Pulmonary artery endothelial cell (primary cell): ENCODE data around the gene ICAM1. TPM values are rescaled to one million over a fixed set of nuclear protein-coding genes. Genes with fewer than 3 reads are reported as not detected.
"Not testable (repeated sequence)": the region's sequence is repeated elsewhere in the genome, so short reads cannot be mapped to it uniquely, and the experiment has no call there.

ENCODE experiments used
- DNase-seq: peaks from one replicate; pipeline ENCODE4 v3.0.0-alpha.2; 2011; ENCODE audit warnings: low read depth, low spot score
- total RNA-seq: library from RNA; depleted of rRNA; stranded (reverse); fragments of >200 nt; gene quantifications from 2 replicates; pipeline ENCODE4 v1.2.3, GENCODE V29; 2014

ICAM1 gene, protein sequence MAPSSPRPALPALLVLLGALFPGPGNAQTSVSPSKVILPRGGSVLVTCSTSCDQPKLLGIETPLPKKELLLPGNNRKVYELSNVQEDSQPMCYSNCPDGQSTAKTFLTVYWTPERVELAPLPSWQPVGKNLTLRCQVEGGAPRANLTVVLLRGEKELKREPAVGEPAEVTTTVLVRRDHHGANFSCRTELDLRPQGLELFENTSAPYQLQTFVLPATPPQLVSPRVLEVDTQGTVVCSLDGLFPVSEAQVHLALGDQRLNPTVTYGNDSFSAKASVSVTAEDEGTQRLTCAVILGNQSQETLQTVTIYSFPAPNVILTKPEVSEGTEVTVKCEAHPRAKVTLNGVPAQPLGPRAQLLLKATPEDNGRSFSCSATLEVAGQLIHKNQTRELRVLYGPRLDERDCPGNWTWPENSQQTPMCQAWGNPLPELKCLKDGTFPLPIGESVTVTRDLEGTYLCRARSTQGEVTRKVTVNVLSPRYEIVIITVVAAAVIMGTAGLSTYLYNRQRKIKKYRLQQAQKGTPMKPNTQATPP
- 20.1 and 42.0 TPM in 2 replicates for total RNA-seq

DNA sequence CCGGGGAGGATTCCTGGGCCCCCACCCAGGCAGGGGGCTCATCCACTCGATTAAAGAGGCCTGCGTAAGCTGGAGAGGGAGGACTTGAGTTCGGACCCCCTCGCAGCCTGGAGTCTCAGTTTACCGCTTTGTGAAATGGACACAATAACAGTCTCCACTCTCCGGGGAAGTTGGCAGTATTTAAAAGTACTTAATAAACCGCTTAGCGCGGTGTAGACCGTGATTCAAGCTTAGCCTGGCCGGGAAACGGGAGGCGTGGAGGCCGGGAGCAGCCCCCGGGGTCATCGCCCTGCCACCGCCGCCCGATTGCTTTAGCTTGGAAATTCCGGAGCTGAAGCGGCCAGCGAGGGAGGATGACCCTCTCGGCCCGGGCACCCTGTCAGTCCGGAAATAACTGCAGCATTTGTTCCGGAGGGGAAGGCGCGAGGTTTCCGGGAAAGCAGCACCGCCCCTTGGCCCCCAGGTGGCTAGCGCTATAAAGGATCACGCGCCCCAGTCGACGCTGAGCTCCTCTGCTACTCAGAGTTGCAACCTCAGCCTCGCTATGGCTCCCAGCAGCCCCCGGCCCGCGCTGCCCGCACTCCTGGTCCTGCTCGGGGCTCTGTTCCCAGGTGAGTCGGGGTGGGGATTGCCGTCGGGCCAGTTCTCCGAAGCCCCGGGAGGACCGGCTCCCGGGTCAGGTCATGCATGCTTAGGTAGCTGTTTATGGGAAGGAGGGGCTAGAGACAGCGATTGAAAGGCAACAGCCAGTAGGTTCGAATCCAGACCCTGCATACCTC lies at the start of gene ICAM1:
ICAM1 (plus strand) TSS at position 505 of the 779 bp plus-strand sequence; CDS start at position 545, 40 bp downstream.
- peak; percentile 87 for DNase-seq

DNA sequence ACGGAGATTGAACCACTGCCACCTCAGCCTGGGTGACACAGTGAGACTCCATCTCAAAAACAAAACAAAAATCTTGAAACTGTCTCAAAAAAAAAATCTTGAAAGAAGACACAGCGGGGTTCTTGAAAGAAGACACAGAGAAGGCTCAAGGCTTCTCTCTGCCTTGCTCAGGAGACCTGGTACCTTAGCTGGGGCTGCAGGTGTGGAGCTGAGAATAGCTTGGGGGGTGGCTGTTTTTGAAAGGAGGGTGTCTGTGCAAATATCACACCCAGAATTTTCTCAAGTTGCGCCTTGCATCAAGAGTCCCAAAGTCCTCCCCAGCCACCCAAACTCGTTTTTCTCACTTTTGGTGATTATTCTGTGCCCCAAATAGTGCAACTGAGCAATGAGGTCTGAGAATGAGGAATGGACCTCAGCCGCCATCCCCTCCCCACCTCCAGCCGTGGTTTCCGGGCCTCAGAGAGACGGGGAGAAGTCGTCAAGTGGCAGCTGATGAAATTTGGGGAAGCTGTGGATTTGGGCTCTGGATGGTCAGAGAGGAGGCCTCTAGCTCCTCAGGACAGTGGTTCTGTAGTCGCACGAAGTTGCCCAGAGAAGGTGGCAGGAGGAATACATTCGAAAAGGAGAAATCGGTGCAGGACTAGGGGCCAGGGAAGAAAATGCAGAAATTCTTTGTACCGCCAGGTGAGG lies 48.6 kb upstream of the ICAM1 start:
- no peak for DNase-seq

DNA sequence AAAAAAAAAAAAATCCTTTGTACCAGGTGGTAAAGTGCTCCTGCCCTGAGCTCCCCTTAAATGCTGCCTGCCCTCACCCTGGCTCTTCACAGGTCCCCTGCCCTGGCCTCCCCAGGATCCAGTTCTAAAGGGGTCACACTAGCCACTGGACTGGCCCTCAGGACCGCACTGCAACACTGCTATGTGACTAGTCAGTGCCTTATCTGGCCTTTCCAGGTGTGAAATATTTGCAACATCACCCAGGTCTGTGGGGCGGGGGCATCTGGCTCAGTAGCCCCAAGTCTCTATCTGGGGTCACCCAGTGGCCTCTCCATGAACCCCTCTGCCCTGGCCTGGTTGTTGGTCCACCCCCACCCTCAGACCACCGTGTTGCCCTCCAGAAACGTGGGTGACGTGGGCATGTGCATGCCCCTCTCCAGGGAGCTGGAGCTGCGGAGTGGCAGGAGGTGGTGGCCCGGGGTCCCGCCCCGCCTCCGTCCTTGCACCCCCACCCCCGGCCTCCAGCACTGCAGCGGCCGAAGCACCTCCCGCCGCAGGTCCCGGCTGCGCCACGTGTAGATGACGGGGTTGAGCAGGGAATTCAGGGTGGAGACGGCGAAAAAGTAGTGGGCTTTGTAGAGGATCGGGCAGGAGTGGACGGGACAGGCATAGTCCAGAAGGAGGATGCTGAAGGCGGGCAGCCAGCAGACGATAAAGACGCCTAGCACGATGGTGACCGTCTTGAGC lies 47.3 kb upstream of the ICAM1 start:
- no peak for DNase-seq

DNA sequence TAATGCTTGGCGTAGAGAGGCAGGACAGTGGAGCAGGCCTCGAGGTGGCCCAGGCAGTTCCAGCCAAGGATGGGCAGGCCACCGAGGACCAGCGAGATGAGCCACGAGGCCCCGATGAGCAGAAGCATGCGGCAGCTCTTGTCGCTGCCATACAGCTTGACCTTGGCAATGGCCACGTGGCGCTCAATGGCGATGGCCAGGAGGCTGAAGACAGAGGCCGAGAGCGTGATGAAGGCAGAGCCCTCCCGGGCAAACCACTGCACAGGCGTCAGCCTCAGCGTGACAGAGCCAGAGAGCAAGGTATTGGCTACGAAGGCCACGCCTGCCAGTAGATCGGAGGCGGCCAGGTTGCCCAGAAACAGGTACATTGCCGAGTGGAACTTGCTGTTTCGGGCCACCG lies 46.6 kb upstream of the ICAM1 start:
- no peak for DNase-seq

DNA sequence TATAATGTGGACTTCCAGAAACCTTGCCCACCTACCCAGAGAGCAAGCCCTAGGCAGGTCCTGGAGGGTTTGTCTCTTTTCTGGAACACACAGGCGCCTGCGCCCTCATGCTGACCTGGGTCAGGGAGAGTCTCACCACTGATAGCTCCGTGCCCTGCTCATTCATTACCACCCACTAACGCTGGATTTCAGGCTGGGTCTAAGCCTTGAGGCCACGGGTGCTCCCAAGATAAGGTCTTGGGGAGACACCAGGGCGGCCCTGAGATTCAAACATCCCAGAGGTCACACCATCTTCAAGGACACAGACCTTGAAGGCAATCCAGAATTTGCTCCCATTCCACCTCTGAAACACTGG lies 44.9 kb upstream of the ICAM1 start:
- DNase-seq: no peak

DNA sequence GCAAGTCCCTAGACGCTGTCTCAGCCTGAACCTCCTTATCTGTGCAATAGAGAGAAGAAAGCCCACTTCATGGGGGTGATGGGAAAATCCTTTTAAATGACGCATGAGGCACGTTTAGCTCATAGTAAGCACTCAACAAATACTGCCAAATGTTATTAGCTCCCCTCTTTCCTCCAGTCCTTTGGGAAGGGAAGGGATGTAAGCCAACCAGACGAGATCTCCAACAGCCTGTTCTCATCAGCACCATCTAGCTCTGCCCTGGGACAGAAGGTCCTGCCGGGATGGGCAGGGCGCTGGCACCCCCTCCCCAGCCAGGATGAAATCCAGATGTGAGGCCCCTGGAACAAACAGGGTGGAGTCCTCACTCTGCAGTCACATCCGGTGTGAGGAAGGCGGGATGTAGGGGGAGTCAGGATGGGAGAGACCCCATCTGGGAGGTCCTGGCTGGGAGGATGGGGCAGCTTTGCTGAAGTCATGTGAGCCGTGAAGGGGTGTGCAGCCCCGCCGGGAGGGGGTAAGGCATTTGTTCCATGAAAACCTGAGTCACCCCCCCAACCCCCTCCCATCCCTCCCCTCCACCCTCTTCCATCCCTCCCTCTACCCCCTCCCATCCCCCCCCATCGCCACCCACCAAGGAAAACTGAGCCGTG lies 44.4 kb upstream of the ICAM1 start:
- DNase-seq: no peak

DNA sequence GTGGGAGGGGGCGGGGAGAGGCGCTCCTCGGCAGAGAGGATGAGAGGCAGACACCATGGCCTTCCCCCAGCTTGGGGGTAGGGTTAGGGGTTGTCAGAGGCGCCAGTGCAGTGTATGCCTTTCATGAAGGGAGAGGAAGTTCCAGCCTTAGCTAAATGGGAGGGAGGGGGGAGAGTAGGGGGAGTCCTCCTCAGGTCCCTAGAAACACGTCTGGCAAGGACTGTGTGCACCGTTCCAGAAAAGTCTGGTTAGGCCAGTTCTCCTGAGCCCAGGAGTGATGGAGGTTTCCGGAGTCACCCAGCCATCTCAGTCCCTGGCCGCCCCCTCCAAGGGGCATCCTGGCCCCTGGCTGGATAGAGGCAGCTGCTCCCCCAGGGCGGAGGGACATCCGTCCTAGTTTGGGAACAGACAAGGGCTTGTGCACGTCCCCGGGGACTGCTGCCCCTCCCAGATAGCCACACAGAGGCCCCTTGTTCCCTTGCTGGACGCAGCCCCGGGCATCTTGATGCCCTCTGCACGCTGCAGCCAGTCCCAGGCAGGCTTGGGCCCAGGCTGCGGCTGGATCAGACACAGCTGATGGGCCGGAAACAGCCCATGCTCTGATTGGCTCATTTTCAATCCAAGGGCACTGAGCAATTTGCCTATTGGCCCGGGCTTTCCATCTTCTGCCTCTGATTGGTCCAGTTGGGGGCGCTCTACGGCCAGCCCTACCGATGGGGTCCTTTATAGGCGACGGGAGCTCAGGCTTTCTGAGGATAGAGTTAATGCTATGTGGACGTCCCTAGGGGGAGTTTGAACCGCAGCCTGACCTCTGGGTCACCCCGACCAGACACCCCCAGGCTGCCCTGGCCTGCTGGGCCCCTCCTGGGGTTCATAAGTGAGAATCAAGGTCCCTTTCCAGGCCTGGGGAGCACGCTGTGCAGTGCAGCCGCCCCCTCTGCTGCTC lies 43.6 kb upstream of the ICAM1 start:
- DNase-seq: no peak

DNA sequence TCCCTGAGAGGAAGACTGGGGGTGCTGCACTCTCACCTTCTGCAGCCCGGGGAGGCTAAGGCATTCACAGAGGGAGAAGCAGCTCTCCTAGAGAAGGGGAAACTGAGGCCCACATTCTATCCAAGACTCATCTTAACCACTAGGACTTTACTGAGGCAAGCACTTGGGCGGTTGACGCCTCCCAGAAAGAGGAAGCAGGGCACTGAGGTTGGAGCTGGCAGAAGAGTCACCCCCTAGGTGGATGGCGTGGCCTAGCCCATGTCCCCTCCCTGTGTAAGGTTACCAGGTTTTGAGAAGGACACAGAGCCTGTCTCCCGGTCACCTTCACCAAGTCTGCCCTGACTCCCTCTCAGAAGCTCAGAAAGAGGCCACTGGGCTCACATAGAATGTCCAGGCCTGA lies 42.5 kb upstream of the ICAM1 start:
- no peak for DNase-seq

DNA sequence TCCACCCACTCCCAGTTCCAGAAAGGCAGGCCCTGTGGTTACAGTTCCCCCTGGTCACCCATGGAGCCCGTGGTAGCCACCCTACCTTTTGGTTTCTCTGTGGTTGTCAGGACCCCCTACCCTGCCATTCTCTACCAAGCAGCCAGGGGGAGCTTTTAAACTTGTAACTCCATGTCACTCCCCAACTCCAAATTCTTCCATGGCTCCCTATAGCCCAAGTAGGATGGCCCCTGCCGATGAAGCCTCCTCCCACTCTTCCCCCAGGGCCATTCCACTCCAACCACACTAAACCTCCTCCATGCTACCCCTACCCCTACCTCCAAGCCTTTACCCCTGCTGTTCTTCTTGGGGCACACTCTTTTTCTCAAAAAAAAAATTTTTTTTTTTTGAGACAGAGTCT lies 42.0 kb upstream of the ICAM1 start:
- DNase-seq: no peak

DNA sequence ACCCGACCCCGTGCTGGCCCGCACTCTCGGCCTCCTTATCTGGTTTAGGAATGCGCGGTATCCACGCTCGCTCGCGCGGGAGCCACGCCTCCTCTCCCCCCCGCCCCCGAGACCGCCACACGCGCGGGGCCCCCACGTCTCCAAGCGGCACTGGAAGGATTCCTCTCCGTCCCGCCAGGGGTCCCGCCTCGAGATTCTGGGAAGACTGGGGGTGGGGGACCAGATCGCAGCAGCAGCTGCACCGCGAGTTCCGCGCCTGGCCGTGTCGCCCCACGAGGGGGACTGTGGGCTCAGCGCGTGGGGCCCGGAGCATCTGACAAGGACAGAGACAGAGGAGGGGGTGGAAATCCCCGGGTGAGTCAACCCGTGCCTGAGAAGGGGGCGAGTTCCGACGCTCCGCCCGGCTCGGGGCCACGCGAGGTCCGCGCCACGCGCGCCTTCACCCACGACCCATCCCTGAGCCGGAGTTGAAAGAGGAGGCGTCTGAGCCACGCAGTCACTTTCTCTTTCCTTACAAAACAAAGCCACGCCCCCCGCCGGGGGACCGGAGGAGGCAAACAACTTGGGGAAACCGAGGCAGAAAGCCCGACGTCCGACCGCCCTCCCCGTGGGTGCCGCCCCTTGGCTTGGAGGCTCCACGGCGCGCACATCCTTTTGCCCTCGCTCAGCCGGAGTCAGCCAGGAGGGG lies 40.6 kb upstream of the ICAM1 start:
- DNase-seq: no peak

DNA sequence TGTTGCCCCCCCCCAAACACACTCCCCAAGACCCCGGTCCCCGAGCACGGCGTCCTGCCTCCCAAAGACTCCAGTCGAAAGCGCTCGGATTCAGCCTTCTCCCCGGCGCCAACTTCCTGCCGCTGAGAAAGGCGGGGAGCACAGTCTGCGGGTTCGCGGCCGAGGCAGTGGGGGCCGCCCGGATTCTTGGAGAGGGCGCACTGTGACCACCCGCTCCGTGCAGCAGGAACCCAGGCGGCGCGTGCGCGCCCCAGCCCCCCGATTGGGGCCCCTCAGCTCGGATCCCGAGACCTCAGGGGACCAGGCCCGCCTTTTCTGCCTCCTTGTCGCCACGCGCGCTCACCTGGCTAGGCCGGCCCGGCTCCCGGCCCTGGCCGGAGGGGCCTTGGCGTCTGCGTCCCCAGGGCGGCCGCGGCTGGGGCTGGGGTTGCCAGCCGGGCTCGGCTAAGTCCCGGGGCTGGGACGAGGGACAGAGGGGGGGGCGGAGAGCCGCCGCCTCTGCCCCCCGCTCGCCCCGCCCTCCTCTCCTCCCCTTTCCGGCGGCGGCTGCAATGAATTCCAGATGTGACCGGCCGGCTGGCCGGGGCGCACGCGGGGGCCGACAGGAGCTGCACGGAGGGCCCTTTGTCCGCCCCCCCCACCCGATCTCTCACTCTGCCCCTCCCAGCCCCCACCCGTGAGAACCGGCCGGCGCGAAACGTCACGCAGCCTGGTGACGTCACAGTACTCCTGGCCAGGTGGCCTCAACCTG lies 39.9 kb upstream of the ICAM1 start, which contains the start of gene S1PR2:
S1PR2 (minus strand) TSS at position 471 of the 751 bp plus-strand sequence. CDS start 6,426 bp downstream, outside the sequence.
- DNase-seq: no peak

DNA sequence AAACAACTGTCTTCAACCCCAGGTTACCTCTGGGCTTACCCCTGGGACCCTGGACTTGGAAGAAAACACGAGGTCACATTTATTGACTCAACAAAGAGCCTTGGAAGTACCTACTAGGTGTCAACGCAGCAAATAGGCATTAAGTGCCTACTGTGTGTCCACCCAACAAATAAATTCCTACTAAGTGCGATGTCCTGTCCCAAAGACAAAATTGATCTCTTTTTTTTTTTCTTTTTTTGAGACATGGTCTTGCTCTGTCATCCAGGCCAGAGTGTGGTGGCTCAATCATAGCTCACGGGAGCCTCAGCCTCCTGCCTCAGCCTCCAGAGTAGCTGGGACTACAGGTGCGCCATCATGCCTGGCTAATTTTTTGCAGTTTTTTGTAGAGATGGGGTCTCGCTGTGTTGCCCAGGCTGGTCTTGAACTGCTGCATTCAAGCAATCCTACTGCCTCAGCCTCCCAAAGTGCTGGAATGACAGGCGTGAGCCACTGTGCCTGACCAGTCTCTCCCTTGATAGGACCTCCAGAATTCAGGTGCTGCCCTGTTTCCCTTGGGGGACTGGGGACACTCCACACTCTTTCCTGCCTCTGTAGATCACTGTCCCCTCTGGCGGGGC lies 39.2 kb upstream of the ICAM1 start:
- no peak for DNase-seq

DNA sequence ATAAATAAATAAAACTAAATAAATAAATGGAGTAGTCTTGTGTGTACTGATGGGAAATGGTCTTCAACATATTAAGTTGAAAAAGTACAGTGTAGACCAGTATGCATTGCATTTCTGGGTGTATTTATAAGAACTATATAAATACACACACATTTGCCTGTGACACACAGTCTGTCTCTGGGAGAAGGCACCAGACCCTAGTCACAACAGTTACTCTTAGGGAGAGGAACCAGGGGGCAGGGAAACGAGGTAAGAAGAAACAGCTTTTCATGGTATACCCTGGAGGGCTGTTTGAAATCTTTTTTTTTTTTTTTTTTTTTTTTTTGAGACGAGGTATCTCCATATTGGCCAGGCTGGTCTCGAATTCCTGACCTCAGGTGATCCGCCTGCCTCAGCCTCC lies 37.0 kb upstream of the ICAM1 start:
- no peak for DNase-seq

DNA sequence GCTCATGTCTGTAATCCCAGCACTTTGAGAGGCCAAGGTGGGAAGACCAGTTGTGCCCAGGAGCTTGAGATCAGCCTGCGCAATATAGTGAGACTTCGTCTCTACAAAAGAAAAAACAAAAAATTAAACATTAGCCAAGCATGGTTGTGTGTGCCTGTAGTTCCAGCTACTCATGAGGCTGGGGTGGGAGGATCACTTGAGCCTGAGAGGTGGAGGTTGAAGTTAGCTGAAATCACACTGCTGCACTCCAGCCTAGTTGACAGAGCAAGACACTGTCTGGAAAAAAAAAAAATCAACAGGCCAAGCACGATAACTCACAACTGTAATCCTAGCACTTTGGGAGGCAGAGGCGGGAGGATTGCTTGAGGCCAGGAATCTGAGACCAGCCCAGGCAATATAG lies 35.9 kb upstream of the ICAM1 start:
- no peak for DNase-seq

DNA sequence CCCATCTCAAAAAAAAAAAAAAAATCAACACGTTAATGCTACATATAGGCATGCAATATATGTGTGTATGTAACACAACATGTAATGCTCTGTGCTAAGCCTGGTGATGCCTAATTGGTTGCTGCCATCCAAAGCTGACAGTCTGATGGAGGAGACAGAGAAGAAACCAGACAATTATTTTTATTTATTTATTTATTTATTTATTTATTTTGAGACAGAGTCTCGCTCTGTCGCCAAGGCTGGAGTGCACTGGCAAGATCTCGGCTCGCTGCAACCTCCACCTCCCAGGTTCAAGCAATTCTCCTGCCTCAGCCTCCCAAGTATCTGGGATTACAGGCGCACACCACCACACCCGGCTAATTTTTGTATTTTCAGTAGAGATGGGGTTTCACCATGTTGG lies 35.5 kb upstream of the ICAM1 start:
- not testable (repeated sequence) for DNase-seq

DNA sequence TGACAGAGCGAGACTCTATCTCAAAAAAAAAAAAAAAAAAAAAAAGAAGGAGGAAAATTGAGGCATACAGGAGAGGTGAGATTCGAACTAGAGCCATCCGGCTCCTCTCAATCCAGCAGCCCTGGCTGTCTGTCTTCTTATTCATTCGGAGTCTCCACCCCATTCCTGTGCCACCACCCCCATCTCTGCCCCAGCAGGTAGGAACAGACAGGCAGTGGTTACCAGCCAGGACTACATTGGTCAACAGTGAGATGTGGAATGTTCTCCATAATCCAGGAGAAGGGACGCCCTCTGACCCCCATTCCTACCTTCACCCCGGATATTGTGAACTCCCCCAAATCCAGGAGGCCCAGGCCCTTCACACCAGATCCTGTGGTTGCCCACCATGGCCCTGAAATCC lies 33.2 kb upstream of the ICAM1 start:
- no peak for DNase-seq

DNA sequence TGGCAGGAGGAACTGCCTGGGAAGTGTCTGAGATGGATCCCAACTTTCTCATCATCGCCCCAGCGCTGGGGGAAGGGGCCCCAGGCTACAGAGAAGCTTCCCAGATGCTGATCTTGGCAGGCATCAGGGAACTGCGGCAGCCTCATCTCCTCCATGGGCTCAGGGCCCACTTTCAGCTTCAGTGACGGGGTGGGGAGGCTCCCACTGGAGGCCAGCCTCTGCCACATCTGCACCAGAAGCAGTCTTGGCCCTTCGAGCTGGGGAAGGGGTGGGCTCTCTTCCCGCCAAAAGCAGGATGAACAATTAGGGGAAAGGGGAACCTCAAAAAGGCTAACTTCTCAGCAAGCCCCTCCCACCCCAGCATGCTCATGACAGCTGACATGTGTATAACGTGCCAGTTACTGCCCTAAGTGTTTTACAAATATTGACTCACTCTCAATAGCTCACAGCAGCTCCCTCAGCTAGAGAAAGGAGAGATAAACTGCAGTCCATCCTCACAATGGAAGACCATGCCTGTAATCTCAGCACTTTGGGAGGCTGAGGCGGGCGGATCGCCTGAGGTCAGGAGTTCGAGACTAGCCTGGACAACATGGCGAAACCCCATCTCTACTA lies 32.6 kb upstream of the ICAM1 start:
- no peak for DNase-seq
